Measurements from ENCODE around the gene ARHGAP44. TPM values are rescaled to one million over a fixed set of nuclear protein-coding genes. Genes with fewer than 3 reads are reported as not detected.

ARHGAP44 gene
- total RNA-seq, 3 donors from 2014 or later = 34.4 to 92.3 (median 52.0) TPM

DNA sequence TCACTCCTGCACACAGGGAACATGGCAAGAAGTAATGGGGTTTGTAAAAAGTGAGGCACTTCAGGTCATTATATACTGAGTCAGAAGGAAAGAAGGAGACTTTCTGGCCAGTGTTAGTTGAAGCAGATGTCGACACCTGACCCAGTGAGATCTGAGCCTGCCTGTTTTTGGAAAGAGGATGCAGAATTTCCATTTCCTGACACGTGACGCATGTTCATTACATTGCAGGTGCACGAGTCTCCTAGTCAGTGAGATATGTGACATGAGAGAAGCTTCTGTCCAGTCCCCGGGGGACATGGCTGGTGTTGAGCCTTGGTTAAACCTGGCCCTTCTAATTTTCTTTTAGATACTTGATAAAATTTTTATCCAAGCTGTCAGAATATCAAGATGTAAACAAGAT is 166.2 kb downstream of the ARHGAP44 start:
- H3K9me3 ChIP-seq = no peaks in the 10 kb centered on the region
- peaks cover 6% of the 10 kb centered on the region for H3K36me3 ChIP-seq (ENCODE audit: low read depth)
- no peak for DNase-seq
- intact Hi-C loops (cut with DNase I, micrococcal nuclease) = no loop called here
- TF ChIP-seq, protein P1, sequence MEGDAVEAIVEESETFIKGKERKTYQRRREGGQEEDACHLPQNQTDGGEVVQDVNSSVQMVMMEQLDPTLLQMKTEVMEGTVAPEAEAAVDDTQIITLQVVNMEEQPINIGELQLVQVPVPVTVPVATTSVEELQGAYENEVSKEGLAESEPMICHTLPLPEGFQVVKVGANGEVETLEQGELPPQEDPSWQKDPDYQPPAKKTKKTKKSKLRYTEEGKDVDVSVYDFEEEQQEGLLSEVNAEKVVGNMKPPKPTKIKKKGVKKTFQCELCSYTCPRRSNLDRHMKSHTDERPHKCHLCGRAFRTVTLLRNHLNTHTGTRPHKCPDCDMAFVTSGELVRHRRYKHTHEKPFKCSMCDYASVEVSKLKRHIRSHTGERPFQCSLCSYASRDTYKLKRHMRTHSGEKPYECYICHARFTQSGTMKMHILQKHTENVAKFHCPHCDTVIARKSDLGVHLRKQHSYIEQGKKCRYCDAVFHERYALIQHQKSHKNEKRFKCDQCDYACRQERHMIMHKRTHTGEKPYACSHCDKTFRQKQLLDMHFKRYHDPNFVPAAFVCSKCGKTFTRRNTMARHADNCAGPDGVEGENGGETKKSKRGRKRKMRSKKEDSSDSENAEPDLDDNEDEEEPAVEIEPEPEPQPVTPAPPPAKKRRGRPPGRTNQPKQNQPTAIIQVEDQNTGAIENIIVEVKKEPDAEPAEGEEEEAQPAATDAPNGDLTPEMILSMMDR (IDR thresholded peaks at IDR 0.05) = no peak
- H3K4me1 ChIP-seq (ENCODE audit: low read depth) = no peaks in the 10 kb centered on the region
- H3K4me3 ChIP-seq = no peak overlapping the region
- ATAC-seq = no peak

DNA sequence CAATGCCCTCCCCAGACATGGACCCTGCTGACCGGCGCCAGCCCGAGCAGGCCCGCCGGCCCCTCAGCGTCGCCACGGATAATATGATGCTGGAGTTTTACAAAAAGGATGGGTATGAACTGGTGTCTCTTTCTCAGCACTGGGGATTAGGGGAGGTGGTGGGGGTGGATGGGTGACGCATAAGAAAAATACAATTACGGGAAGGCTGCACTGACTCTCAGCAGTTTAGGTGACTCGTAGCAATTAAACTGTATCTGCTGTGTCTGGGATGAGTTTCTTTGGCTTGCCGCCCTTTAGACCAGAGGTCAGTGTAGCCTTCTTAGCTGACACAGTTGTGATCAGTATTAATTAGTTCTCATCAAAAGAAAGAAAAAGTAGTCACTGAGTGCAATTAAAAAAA is 169.5 kb downstream of the ARHGAP44 start:
- TF ChIP-seq, protein P1 (IDR thresholded peaks at IDR 0.05) = no peak
- intact Hi-C loops (cut with DNase I, micrococcal nuclease) = no loop called here
- Histone ChIP-seq H3K36me3 (ENCODE audit: low read depth) (peaks cover 6% of the 10 kb centered on the region), H3K4me3 (no peak overlapping the region), H3K9me3 (no peaks in the 10 kb centered on the region), H3K4me1 (ENCODE audit: low read depth) (no peaks in the 10 kb centered on the region)
- no peak for ATAC-seq
- no peak for DNase-seq

DNA sequence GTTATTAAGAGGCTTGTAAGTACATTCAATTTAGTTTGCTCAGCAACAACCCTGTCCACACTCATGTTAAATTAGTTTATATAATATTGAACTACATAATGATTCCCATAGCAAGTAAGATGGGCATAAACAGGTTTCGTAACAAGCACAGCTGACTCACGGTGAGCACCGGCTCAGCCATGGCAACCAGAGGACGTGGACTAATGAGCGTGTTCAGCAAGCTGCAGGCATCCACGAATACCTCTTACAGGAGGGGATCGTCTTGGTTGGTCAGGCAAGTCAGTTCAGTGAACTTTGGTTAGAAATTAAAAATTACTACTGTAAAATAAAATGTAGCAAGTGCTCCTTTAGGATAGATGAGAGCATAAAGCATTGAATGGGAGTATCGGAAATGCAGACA is 170.1 kb downstream of the ARHGAP44 start:
- DNase-seq = no peak
- H3K4me3 ChIP-seq = no peak overlapping the region
- H3K4me1 ChIP-seq (ENCODE audit: low read depth) = no peaks in the 10 kb centered on the region
- peaks cover 6% of the 10 kb centered on the region for H3K36me3 ChIP-seq (ENCODE audit: low read depth)
- TF ChIP-seq, protein P1 (IDR thresholded peaks at IDR 0.05) = no peak
- no peaks in the 10 kb centered on the region for H3K9me3 ChIP-seq
- ATAC-seq = no peak
- intact Hi-C loops (cut with DNase I, micrococcal nuclease) = no loop called here

DNA sequence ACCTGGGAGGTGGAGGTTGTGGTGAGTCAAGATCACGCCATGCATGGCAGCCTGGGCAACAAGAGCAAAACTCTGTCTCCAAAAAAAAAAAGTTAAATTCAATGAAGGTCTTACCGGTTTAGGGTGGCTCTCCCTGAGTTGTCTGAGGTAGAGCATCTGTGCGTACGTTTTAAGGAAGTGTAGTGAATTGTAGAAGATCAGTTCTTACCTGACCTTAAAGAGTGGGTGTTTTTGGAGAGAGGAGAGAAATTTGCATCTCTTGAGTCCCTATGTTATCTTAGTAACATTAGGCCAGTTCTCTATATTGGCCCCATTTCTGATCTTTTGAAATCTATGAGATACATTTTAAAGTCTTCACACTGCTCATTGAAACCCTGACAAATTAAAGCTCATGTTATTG is 172.4 kb downstream of the ARHGAP44 start:
- Histone ChIP-seq H3K9me3 (no peaks in the 10 kb centered on the region), H3K36me3 (ENCODE audit: low read depth) (peaks cover 6% of the 10 kb centered on the region), H3K4me3 (no peak overlapping the region), H3K4me1 (ENCODE audit: low read depth) (no peaks in the 10 kb centered on the region)
- ATAC-seq = no peak
- TF ChIP-seq, protein P1 (IDR thresholded peaks at IDR 0.05) = no peak
- DNase-seq = no peak
- intact Hi-C loops (cut with DNase I, micrococcal nuclease) = no loop called here

DNA sequence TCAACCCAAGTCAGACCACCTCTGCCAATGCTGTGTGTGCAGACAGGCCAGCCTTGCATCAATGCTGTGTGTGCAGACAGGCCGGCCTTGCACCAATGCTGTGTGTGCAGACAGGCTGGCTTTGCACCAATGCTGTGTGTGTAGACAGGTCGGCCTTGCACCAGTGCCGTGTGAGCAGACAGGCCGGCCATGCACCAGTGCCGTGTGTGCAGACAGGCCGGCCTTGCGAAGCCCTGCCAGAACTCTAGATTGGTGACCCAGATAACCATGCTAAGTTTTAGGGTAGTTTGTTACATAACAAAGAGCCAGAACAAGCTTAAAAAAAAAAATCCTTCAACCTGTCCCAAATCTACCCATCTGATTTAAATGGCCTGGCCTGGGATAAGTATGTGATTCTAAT is 174.2 kb downstream of the ARHGAP44 start:
- DNase-seq (no peak), ATAC-seq (no peak)
- Histone ChIP-seq H3K4me1 (ENCODE audit: low read depth) (no peaks in the 10 kb centered on the region), H3K36me3 (ENCODE audit: low read depth) (no peaks in the 10 kb centered on the region), H3K4me3 (no peak overlapping the region), H3K9me3 (no peaks in the 10 kb centered on the region)
- intact Hi-C loops (cut with DNase I, micrococcal nuclease) = no loop called here
- TF ChIP-seq, protein P1 (IDR thresholded peaks at IDR 0.05) = no peak

DNA sequence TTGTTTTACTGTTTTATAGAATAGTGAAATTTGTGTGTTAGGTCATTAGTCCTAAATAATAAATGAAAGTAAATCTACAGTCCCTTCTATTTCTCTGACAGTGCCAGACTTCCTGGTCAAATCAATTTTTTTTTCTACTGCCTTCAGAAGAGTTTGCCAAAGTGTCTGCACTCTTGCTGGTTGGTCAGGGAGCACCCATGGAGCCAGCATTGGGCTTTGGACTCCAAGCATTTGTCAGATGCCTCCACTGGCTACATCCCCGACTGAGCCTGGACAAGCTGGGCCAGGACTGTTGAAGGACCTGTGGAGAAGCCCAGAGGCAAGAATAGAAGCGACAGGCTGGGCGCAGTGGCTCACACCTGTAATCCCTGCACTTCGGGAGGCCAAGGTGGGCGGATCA is 174.9 kb downstream of the ARHGAP44 start:
- no peak for DNase-seq
- no peaks in the 10 kb centered on the region for H3K4me1 ChIP-seq (ENCODE audit: low read depth)
- TF ChIP-seq, protein P1 (IDR thresholded peaks at IDR 0.05) = no peak
- H3K36me3 ChIP-seq (ENCODE audit: low read depth) = no peaks in the 10 kb centered on the region
- ATAC-seq = no peak
- H3K4me3 ChIP-seq = no peak overlapping the region
- H3K9me3 ChIP-seq = no peaks in the 10 kb centered on the region
- intact Hi-C loops (cut with DNase I, micrococcal nuclease) = no loop called here
